Retinal pigment epithelial cell (primary cell): Measurements from ENCODE around the gene BMI1.
A peak's percentile ranks its signal among the peaks of the same experiment; 100 is the strongest.

Experiments
- DNase-seq: peaks from one replicate; pipeline ENCODE4 v3.0.0-alpha.2; 2010; ENCODE audit warnings: low read depth
- H3K4me3 ChIP-seq: 2 replicates; pipeline ENCODE4 v1.5.1; 2011; ENCODE audit warnings: mild to moderate bottlenecking, low read length, control low read depth, moderate library complexity
- CTCF ChIP-seq: conservative IDR thresholded peaks from 2 replicates; pipeline ENCODE4 v1.5.1; 2011; ENCODE audit warnings: low read depth, low read length, control low read depth, inconsistent platforms

Gene BMI1

GRCh38 chr10:22315455-22316285 lies 5.2 kb upstream of the BMI1 start:
- DNase-seq = no peak
- no peak for TF ChIP-seq CTCF
- peak overlapping the region; percentile 83 for H3K4me3 ChIP-seq

DNA sequence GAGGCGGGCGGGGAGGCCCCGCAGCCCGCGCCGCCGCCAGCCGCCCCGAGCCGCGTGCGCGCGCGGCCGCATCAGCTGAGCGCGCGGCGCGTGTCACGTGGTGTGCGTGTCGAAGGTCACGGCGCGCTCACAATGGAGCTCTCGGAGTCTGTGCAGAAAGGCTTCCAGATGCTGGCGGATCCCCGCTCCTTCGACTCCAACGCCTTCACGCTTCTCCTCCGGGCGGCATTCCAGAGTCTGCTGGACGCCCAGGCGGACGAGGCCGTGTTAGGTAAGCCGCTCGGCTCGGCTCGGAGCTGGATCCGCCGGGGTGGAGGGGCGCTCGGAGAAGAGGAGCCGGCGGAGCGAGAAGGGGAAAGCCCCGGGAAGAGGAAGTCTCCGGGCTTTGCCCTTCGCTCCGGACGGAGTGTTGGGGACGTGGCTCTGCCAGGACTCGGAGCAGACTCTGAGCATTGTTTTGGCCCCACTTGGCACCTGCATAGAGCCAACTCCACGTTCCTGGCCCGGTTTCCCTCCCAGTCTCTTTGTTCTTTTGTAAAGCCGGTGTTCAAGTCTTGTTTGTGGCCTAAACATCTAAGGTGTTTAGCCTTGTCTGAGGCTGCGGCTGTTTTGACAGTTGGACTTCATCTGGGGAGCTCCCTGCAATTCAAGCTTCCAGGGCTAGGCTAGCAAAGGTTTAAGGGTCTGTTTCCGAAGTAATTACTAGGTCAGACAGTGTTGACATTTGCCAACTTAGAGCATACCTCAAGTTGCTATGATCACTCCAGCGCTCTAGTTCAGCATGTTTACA lies 4.4 kb upstream of the BMI1 start, which contains the start of gene COMMD3:
COMMD3 (plus strand) TSS at position 103 of the 790 bp plus-strand sequence; CDS start at position 133, 30 bp downstream.
- DNase-seq = no peak
- H3K4me3 ChIP-seq = peak within 1 kb of the TSS; percentile 83
- TF ChIP-seq CTCF = no peak

DNA sequence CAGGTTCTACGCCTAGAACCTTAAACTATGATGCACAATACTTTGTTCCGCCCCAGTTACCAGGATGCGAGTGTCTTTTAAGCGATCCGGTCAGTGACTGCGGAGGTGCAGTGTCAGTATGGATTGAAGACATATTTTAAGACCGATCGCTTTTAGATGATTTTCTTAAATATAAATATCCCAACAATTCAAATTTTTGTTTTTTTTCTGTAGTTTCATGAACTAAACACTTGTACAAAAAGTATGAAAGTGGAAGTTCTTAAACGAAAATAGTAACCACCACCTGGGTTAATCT lies 3.9 kb upstream of the BMI1 start:
- H3K4me3 ChIP-seq = peak overlapping the region; percentile 83
- DNase-seq = no peak
- TF ChIP-seq CTCF = no peak

DNA sequence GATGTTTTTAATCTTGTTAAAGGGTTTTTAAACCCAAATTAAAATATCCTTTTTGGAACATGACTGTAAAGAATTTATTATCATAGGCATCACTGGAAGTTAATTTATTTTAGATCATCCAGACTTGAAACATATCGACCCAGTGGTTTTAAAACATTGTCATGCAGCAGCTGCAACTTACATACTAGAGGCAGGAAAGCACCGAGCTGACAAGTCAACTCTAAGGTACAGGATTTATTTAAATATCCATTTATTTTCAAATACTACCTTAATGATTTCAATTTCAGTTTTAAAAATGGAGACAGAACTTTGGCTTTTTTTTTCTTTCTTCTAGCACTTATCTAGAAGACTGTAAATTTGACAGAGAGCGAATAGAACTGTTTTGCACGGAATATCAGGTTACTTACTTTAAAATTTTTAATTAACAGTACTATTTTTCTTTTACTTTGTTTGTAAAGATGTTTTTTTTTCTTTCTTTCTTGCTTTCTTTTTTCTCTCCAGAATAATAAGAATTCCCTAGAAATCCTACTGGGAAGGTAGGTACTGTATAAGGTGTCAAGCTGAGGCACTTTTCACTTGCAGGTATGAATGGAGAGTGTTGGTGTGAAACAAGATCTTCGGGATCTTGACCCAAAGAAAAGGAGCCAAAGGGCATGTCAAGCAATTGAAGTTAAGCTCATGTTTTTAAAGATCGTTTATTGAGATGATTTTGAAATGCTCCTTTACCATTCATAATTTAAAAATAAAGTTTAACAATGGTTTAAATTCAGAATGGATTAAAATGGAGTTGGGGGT lies 2.9 kb upstream of the BMI1 start:
- TF ChIP-seq CTCF = no peak
- DNase-seq = no peak
- no peak overlapping the region for H3K4me3 ChIP-seq

- H3K4me3 ChIP-seq = no peak overlapping the region
- DNase-seq = no peak
- no peak for TF ChIP-seq CTCF
These were observed 2.1 kb upstream of the BMI1 start for GRCh38 chr10:22318772-22319171.

DNA sequence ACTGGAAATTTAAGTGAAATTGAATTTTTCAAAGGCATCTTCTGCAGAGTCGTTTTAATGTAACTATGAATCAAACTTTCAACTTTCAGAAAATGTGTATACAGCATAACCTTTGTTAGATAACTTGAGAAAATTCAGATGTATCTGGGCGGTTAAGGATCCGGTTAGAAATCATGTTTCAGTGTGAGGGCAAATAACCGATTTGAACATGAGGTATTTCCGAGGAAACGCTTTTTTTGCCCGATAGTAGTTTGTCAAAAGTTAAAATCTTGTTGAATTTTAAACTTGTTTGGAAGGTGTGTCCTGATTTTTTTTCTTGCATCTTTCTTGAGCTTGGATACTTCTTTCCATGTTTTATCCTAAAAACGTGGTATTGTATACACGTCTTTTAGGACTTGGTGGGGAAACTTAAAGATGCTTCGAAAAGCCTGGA lies 1.3 kb upstream of the BMI1 start:
- H3K4me3 ChIP-seq = no peak overlapping the region
- TF ChIP-seq CTCF = no peak
- DNase-seq = no peak
